OCI-LY7 (cell line): ENCODE results near the gene DMXL1.

Experiments
- EZH2phosphoT487 ChIP-seq: fragments of 200-600 bp; sonication (generic); IDR thresholded peaks from 2 replicates; pipeline ENCODE4 v1.6.1; 2018; ENCODE audit warnings: low read depth, borderline replicate concordance, mild to moderate bottlenecking, mixed run types, antibody characterized with exemption, low read length, moderate library complexity, mixed read lengths
- TF ChIP-seq, protein P1 (sequence below): fragments of 200-600 bp; sonication (generic); conservative IDR thresholded peaks from 2 replicates; pipeline ENCODE4 v1.5.1; 2014; ENCODE audit warnings: mild to moderate bottlenecking, antibody characterized with exemption, low read length, moderate library complexity, mixed read lengths

- TF ChIP-seq, protein P1, sequence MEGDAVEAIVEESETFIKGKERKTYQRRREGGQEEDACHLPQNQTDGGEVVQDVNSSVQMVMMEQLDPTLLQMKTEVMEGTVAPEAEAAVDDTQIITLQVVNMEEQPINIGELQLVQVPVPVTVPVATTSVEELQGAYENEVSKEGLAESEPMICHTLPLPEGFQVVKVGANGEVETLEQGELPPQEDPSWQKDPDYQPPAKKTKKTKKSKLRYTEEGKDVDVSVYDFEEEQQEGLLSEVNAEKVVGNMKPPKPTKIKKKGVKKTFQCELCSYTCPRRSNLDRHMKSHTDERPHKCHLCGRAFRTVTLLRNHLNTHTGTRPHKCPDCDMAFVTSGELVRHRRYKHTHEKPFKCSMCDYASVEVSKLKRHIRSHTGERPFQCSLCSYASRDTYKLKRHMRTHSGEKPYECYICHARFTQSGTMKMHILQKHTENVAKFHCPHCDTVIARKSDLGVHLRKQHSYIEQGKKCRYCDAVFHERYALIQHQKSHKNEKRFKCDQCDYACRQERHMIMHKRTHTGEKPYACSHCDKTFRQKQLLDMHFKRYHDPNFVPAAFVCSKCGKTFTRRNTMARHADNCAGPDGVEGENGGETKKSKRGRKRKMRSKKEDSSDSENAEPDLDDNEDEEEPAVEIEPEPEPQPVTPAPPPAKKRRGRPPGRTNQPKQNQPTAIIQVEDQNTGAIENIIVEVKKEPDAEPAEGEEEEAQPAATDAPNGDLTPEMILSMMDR: no peak
- no peak for TF ChIP-seq EZH2phosphoT487
Observed at GRCh38 chr5:119067450-119067849, 3.4 kb upstream of the DMXL1 start.
